Bone marrow (tissue), 2 donors: ENCODE data around the gene PDE6C.

Experiments used
- DNase-seq, 2 donors: peaks; one replicate each; lab custom pipeline; 2025; lab: John Stamatoyannopoulos, UW

Gene PDE6C

GRCh38 chr10:93702210-93703001 is 90.1 kb downstream of the PDE6C start, which contains the start of gene FRA10AC1:
Gene FRA10AC1 (minus strand): TSS chr10:93702592. CDS start chr10:93700106, 2,486 bp downstream.
- peak; percentile 78 to 87 for DNase-seq

- DNase-seq = no peak
These were observed 90.7 kb downstream of the PDE6C start for GRCh38 chr10:93703066-93703465.

- no peak for DNase-seq
These were observed 91.5 kb downstream of the PDE6C start for GRCh38 chr10:93703841-93704240.

GRCh38 chr10:93704451-93704850 is 92.1 kb downstream of the PDE6C start:
- no peak for DNase-seq

GRCh38 chr10:93707623-93708022 is 95.3 kb downstream of the PDE6C start:
- no peak for DNase-seq

- no peak for DNase-seq
These were observed 98.1 kb downstream of the PDE6C start for GRCh38 chr10:93710333-93710909.

- DNase-seq = no peak
These were observed 99.6 kb downstream of the PDE6C start for GRCh38 chr10:93711891-93712290.

GRCh38 chr10:93712593-93712992 is 100.3 kb downstream of the PDE6C start:
- no peak for DNase-seq

GRCh38 chr10:93715345-93715744 is 103.0 kb downstream of the PDE6C start:
- DNase-seq = no peak
